Body of pancreas (tissue), 4 donors: ENCODE data around the gene WNT9B. TPM values are rescaled to one million over a fixed set of nuclear protein-coding genes. Genes with fewer than 3 reads are reported as not detected.

Source experiments
- ATAC-seq: fragments of 150-250 bp; one replicate; pipeline ENCODE4 v1.9.1; 2016
- DNase-seq, 4 donors: peaks; one replicate each; pipeline ENCODE4 v3.0.0-alpha.2; 2019
- H3K27ac ChIP-seq, 4 donors: fragments of 200-600 bp; sonication (generic); 1 replicate in 3 of 4; 2 replicates in 1 of 4; pipeline versions ENCODE4 v1.5.1 to v1.6.1; 2016 to 2019; ENCODE audit warnings: mild to moderate bottlenecking in 1 of 4, mixed read lengths in 1 of 4, moderate library complexity in 1 of 4
- H3K27me3 ChIP-seq, 2 donors: fragments of 200-600 bp; sonication (generic); one replicate each; pipeline ENCODE4 v1.6.0; 2016; ENCODE audit warnings: mild to moderate bottlenecking in 1 of 2
- H3K36me3 ChIP-seq, 2 donors: fragments of 200-600 bp; sonication (generic); replicated peaks in 1 of 2; 2 replicates each; pipeline ENCODE4 v1.5.1; 2016; ENCODE audit warnings: low read depth in 2 of 2; ENCODE audit not compliant: insufficient read depth in 1 of 2
- H3K4me1 ChIP-seq: fragments of 200-600 bp; sonication (generic); one replicate; pipeline ENCODE4 v1.6.0; 2016
- H3K4me3 ChIP-seq, 2 donors: fragments of 200-600 bp; sonication (generic); 1 replicate in 1 of 2; 2 replicates in 1 of 2; pipeline ENCODE4 v1.5.1; 2016 to 2019
- H3K9me3 ChIP-seq, 3 donors: fragments of 200-600 bp; sonication (generic); 1 replicate in 2 of 3; 2 replicates in 1 of 3; pipeline ENCODE4 v1.5.1; 2016
- POLR2A ChIP-seq, 3 donors: fragments of 450-650 bp; IDR thresholded peaks; one replicate each; pipeline ENCODE4 v1.6.1; 2016; ENCODE audit warnings: antibody characterized with exemption in 3 of 3, mild to moderate bottlenecking in 2 of 3
- WGBS, 2 donors: methylation state at CpG; one replicate each; pipeline ENCODE4 v1.1.5; 2017; 5-methylcytosine and 5-hydroxymethylcytosine counted together
- intact Hi-C: fragments of 100-400 bp; cut with DNase I; formaldehyde crosslinking; loops from one replicate; pipeline ENCODE4 v1.15.1; 2023
- total RNA-seq, 2 donors: library from RNA; depleted of rRNA; stranded (reverse); fragments of >200 nt; gene quantifications; one replicate each; pipeline ENCODE4 v1.1.0, GENCODE V29; 2016
- TF ChIP-seq, protein P1 (sequence below), 7 experiments: fragments of 450-650 bp in 4 of 7; fragments of 200-600 bp in 3 of 7; sonication (generic) in 3 of 7; IDR thresholded peaks; one replicate each; pipeline ENCODE4 v1.5.1; 2016 to 2019; ENCODE audit warnings: antibody characterized with exemption in 7 of 7

WNT9B gene
- total RNA-seq, 2 donors from 2014 or later = not detected

DNA sequence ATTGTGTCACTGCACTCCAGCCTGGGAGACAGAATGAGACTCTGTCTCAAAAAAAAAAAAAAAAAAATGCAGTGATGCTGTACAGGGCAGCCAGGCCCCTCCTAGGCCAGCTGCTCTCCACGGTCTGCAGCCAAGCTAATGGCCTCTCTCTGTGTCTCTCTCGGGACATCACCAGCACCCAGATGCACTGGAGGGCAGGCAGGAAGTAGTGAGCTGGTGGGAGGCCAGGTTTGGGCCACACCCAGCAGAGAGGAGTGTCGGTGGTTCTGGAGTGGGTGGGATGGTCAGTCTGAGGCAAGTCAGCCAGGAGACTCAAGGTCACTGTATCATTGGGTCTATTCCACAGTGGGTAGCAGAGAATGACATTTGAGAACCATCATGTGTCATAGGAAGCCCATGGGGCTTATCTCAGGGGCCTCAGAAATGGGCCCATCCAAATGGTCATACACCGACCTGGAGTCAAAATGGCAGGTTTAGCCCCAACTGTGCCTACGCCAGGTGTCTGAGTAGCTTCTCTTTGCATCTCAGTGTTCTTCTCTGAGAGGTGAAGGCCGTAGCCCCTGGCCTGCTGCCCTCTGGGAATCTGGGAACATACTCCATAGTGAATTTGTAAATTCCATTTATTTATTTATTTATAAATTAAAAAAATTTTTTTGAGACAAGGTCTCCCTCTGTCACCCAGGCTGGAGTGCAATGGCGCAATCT, 22.7 kb downstream of the WNT9B start:
- intact Hi-C loops = no loop called here
- TF ChIP-seq, protein P1, sequence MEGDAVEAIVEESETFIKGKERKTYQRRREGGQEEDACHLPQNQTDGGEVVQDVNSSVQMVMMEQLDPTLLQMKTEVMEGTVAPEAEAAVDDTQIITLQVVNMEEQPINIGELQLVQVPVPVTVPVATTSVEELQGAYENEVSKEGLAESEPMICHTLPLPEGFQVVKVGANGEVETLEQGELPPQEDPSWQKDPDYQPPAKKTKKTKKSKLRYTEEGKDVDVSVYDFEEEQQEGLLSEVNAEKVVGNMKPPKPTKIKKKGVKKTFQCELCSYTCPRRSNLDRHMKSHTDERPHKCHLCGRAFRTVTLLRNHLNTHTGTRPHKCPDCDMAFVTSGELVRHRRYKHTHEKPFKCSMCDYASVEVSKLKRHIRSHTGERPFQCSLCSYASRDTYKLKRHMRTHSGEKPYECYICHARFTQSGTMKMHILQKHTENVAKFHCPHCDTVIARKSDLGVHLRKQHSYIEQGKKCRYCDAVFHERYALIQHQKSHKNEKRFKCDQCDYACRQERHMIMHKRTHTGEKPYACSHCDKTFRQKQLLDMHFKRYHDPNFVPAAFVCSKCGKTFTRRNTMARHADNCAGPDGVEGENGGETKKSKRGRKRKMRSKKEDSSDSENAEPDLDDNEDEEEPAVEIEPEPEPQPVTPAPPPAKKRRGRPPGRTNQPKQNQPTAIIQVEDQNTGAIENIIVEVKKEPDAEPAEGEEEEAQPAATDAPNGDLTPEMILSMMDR (IDR thresholded peaks at IDR 0.05) = no peak
- TF ChIP-seq POLR2A (IDR thresholded peaks at IDR 0.05) = no peak
- Histone ChIP-seq H3K9me3 (no peaks in the 10 kb centered on the region), H3K36me3 (no peaks in the 10 kb centered on the region), H3K27ac (no peak overlapping the region), H3K27me3 (no peaks in the 10 kb centered on the region), H3K4me3 (no peak overlapping the region), H3K4me1 (peaks cover 51% of the 10 kb centered on the region)
- no peak for ATAC-seq
- 79 to 85% methylated on average over 6 to 7 of the region's 7 CpGs for WGBS, 2 donors
- no peak for DNase-seq

DNA sequence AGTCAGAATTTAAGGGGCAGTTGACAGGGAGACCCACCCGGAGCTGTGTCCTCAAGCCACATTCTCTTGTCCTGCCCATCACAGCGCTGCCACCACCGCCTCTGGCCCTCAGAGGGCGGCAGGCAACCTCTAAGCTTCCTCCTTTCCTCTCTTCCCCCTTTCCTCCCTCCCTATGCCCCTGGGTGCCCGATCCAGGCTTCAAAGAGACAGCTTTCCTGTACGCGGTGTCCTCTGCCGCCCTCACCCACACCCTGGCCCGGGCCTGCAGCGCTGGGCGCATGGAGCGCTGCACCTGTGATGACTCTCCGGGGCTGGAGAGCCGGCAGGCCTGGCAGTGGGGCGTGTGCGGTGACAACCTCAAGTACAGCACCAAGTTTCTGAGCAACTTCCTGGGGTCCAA, 23.5 kb downstream of the WNT9B start:
- Histone ChIP-seq H3K9me3 (no peaks in the 10 kb centered on the region), H3K36me3 (no peaks in the 10 kb centered on the region), H3K27me3 (no peaks in the 10 kb centered on the region), H3K4me3 (no peak overlapping the region), H3K4me1 (peaks cover 44% of the 10 kb centered on the region), H3K27ac (no peak overlapping the region)
- intact Hi-C loops = no loop called here
- DNase-seq (no peak), ATAC-seq (no peak)
- 92 to 93% methylated on average over 15 to 16 of the region's 16 CpGs for WGBS, 2 donors
- no peak for TF ChIP-seq POLR2A (IDR thresholded peaks at IDR 0.05)
- TF ChIP-seq, protein P1 (IDR thresholded peaks at IDR 0.05) = no peak

DNA sequence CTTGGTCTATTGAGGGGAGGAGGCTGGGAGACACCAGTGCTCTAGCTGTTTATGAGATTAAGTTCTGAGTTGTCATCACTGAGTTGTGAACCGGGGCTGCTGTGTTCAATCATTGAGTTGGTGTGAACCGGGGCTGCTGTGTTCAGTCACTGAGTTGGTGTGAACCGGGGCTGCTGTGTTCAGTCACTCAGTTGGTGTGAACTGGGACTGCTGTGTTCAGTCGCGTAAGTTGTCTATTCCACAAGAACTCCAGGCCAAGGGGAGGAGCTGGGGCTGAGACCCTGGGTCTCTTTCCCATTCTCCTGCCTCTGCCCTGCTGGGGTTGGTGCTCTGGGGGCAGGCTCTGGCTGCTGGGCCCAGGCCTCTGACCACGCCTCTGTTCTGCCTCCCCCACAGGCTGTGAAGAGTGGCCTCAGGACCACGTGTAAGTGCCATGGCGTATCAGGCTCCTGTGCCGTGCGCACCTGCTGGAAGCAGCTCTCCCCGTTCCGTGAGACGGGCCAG, 24.5 kb downstream of the WNT9B start:
- no peak overlapping the region for H3K4me3 ChIP-seq
- DNase-seq (peak in 2 of 4 donors; percentile 93 to 94), ATAC-seq (peak; percentile 87)
- H3K4me1 ChIP-seq = peaks cover 34% of the 10 kb centered on the region
- H3K36me3 ChIP-seq = no peaks in the 10 kb centered on the region
- H3K27ac ChIP-seq = peak overlapping the region; percentile 82 to 90 (median 86)
- 43 to 57% methylated on average over 1 to 6 of the region's 13 CpGs for WGBS, 2 donors
- H3K9me3 ChIP-seq = no peaks in the 10 kb centered on the region
- intact Hi-C loops = no loop called here
- H3K27me3 ChIP-seq = no peaks in the 10 kb centered on the region
- no peak for TF ChIP-seq POLR2A (IDR thresholded peaks at IDR 0.05)
- TF ChIP-seq, protein P1 (IDR thresholded peaks at IDR 0.05) = no peak

DNA sequence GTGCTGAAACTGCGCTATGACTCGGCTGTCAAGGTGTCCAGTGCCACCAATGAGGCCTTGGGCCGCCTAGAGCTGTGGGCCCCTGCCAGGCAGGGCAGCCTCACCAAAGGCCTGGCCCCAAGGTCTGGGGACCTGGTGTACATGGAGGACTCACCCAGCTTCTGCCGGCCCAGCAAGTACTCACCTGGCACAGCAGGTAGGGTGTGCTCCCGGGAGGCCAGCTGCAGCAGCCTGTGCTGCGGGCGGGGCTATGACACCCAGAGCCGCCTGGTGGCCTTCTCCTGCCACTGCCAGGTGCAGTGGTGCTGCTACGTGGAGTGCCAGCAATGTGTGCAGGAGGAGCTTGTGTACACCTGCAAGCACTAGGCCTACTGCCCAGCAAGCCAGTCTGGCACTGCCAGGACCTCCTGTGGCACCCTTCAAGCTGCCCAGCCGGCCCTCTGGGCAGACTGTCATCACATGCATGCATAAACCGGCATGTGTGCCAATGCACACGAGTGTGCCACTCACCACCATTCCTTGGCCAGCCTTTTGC, 25.0 kb downstream of the WNT9B start:
- H3K4me3 ChIP-seq = no peak overlapping the region
- ATAC-seq (peak; percentile 93), DNase-seq (peak; percentile 90 to 95 (median 94))
- peak overlapping the region; percentile 82 to 90 (median 86) for H3K27ac ChIP-seq
- H3K4me1 ChIP-seq = peaks cover 28% of the 10 kb centered on the region
- TF ChIP-seq, protein P1 (IDR thresholded peaks at IDR 0.05) = peak; percentile 57 to 98 (median 94)
- TF ChIP-seq POLR2A (IDR thresholded peaks at IDR 0.05) = peak in 2 of 3 donors; percentile 59 to 63
- 15% methylated on average over 7 of the region's 12 CpGs; no CpG with 5 or more reads in 1 of the 2 donors for WGBS, 2 donors
- no peaks in the 10 kb centered on the region for H3K36me3 ChIP-seq
- no peaks in the 10 kb centered on the region for H3K9me3 ChIP-seq
- H3K27me3 ChIP-seq = no peaks in the 10 kb centered on the region
- intact Hi-C loops = no loop called here
